ENCODE results near the gene GTF3C1. TPM values are rescaled to one million over a fixed set of nuclear protein-coding genes. Genes with fewer than 3 reads are reported as not detected.

The GTF3C1 gene
- total and polyA plus RNA-seq, 2 of the 13 experiments (the other 11 are each of a cell fraction or from before 2014, with no cell fraction given), result 29.2 to 72.7 TPM

GRCh38 chr16:27579087-27579980, 29.6 kb upstream of the GTF3C1 start (continued):
- no peak for TF ChIP-seq ZNF598 (CRISPR knock-in tag; IDR thresholded peaks at IDR 0.05; ENCODE audit: borderline replicate concordance)
- peak; percentile 52; the same call in 1 of the 2 replicates for TF ChIP-seq MYC (CRISPR knock-in tag; IDR thresholded peaks at IDR 0.05; ENCODE audit: borderline replicate concordance)
- TF ChIP-seq FOXA1 (IDR thresholded peaks at IDR 0.05), result no peak
- TF ChIP-seq FOXA1 (CRISPR knock-in tag; IDR thresholded peaks at IDR 0.05), result peak; percentile 88
- no peak for TF ChIP-seq SOX6 (IDR thresholded peaks at IDR 0.05)
- TF ChIP-seq SOX6 (CRISPR knock-in tag; IDR thresholded peaks at IDR 0.05), result peak; percentile 62
- 0 out of 2 replicates have a peak, but pooled peaks have one; percentile 23 for TF ChIP-seq UBTF (CRISPR knock-in tag; IDR thresholded peaks at IDR 0.05)
- no peak for TF ChIP-seq TRIM22 (IDR thresholded peaks at IDR 0.05)
- TF ChIP-seq ZBED4 (CRISPR knock-in tag; IDR thresholded peaks at IDR 0.05; ENCODE audit: borderline replicate concordance), result peak; percentile 47; the same call in 1 of the 2 replicates
- peak; percentile 59; the same call in 1 of the 2 replicates for TF ChIP-seq MYPOP (CRISPR knock-in tag; IDR thresholded peaks at IDR 0.05)
- peak; percentile 79; the same call in 1 of the 2 replicates for TF ChIP-seq AHDC1 (CRISPR knock-in tag; IDR thresholded peaks at IDR 0.05; ENCODE audit: borderline replicate concordance)
- no peak; the same call in 1 of the 2 replicates for TF ChIP-seq MAX (IDR thresholded peaks at IDR 0.05)
- TF ChIP-seq ZNF549 (CRISPR knock-in tag; IDR thresholded peaks at IDR 0.05), result no peak

Data from HepG2 (cell line).